NCI-H1105 (cell line): ENCODE results near the gene KIF6.
"Not testable (repeated sequence)": the region's sequence is repeated elsewhere in the genome, so short reads cannot be mapped to it uniquely, and the experiment has no call there.

Experiments
- DNase-seq: peaks from one replicate; lab custom pipeline; 2025; lab: John Stamatoyannopoulos, UW

KIF6 gene

DNA sequence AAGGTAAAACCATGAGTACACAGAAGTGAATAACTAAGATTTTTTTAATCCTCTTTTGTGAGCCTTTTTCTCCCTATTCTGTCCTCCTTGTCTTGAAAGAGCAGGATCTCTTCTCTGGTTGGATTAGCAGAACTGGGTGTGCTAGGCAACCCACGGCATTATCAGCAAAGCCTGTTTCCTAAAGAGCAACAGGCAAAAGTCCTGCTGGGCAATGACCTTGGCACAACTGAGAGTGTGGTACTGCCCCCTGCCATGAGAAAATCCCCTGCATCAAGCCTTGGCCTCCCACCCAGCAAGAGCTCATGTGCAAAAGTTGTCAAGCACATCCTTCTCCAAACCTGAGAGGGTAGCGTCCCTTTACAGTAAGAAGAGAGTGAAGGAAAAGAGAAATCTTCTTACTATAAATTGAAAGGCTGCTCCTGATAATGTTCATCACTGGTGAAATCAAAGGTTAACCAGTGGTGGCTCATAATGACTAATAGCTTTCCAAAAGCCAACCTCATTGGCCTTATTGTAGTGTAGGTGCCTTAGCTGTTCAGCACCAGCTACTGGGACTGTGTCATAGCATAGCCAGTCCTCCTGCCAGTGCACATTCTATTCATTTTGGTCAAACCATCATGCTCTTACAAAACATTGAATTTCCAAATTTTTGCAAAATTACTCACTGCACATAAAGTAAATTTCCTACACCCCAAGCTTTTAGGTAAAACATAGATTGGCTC is 17.1 kb downstream of the KIF6 start:
- DNase-seq: no peak

DNA sequence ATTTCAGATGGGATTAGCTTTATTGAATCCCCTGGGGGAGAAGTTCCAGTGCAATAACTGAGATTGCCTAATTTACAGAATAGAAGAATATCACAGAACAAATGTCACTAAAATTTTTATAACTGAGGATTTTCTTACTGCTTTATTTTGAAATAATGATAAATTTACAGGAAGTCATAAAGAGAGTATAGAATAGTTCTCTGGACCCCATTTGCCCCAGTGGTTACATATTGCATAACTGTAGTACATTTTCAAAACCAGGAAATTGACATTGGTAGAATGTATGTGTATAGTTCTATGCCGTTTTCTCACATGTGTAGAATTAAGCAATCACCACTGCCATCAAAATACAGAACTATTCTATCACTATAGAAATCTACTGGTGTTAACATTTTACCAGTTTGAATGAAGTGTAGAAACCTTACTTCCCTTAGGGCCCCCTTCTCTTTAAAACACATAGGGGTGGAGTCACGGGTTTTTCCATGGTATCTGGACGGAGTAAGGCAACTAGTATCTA is 18.3 kb downstream of the KIF6 start:
- no peak for DNase-seq

DNA sequence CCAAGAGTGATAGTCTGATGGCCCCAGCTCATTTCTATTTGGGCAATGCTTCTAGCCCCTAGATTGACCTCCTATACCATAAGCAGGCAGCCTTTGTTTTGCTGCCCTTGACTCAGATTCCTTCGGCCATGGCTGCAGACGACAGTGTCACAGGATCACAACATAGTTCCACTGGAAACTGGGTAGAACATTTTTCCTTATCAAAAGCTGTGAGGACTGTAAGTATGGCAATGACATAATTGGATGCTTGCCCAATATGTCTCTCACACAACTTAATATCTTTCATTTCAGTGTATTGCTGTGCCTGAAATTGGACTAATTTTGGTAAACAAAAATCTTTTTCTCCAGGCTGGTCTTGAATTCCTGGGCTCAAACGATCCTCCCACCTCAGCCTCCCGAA is 22.9 kb downstream of the KIF6 start:
- DNase-seq: no peak

DNA sequence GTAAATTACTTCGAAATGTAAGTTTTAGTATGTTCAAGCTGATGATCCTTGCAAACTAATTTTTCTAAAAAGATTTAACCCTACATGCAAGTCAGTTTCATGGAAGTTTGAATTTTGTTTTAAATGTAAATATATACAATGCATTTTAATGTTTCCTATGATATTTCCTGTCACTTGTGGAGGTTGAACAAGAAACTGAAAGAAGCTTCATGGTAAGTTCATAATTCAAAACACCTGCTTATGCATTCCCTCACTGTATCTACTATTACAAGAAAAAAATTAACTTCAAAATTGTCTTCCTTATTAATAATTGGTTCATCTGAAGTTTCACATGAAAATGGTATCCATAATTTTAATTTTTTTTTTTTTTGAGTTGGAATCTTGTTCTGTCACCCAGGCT is 24.8 kb downstream of the KIF6 start:
- no peak for DNase-seq

DNA sequence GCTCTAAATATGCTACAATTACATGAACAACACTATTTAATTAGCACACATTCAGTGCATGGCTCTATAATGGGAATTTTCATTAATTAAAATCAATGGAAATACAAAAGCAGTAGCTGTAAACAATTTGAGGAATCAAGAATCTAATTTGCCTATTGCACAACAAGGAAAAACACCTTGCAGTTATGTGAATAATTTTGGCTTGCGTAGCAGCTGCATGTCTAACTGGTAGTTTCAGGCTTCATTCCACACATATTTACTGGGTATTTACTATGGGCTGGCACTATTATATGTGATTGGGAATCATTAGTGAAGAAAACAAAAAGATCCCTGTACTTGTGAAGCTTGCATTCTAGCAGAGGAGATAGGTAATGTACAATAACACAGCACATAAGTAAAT is 26.4 kb downstream of the KIF6 start:
- DNase-seq: no peak

DNA sequence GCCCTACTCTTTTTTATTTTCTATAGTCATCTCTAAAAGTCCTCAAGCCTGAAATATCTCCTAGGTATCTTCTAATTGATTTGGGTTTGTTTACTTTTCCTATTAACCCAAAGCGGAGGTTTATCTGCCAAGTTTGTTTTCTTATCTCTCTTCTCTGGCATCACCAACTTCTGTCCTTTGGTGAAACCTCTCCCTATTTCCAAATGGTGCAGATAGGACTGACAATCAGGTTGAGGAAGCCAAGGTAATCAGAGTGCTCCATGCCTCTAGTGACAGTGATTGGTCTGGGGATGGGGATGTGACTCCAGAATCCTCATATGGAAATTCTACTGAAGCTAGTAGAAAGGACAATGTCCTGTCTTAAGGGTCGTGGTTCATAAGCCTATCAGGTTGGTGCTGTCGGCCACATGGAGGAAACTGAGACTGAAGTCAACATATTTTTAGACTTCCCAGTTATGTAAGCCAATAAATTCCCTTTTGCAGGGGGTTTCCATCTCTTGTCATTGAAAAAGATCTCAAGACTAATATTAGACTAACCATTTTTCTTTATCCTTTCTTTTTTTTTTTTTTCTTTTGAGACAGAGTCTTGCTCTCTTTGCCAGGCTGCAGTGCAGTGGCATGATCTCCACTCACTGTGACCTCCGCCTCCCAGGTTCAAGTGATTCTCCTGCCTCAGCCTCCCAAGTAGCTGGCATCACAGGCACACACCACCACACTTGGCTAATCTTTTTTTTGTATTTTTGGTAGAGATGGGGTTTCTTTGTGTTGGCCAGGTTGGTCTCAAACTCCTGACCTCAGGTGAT is 28.0 kb downstream of the KIF6 start:
- DNase-seq: no peak

DNA sequence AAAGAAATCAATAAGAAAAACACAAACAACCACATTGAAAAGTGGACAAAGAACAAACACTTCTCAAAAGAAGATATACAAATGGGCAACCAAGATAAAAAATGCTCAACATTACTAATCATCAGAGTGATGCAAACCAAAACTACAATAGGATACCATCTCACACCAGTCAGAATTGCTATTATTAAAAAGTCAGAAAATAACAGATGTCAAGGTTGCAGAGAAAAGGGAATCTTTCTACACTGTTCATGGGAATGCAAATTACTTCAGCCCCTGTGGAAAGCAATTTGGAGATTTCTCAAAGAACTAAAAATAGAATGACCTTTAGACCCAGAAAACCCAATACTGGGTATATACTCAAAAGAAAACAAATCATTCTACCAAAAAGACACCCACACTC is 29.8 kb downstream of the KIF6 start:
- no peak for DNase-seq

DNA sequence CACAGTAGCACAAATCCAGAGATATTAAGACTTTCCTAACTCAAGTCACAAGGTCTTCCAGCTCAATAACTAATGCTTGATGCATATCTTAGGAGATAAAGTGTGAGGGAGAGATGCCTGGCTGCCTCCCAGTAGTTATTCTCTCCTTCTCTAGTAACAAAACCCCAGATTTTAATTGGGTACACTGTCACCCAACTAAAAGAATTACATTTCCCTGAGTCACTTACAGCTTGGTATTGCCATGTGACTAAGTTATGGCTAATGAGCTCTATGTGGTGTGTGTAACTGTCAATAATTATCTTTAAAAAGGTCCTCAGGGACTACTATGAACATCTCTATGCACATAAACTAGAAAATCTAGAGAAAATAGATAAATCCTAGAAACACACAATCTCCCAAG is 32.0 kb downstream of the KIF6 start:
- DNase-seq: no peak

DNA sequence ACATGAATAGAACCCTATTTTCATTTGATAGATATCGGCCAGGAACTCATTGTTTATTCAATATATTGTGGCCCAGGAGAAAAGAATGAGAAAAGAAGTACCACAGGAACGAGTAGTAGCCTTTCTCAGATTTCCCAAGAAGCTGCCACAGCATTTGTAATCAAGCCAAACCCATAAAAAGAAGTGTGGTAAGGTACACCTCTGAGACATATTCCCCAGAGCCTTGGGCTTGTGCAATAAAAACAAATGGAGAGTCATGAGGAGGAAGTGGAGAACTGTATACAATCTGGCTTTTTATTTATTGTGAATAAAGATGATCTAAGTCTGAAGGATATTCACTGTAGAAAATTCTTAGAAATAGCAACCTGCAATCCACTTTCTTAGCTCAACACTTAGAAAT is 36.7 kb downstream of the KIF6 start:
- no peak for DNase-seq

DNA sequence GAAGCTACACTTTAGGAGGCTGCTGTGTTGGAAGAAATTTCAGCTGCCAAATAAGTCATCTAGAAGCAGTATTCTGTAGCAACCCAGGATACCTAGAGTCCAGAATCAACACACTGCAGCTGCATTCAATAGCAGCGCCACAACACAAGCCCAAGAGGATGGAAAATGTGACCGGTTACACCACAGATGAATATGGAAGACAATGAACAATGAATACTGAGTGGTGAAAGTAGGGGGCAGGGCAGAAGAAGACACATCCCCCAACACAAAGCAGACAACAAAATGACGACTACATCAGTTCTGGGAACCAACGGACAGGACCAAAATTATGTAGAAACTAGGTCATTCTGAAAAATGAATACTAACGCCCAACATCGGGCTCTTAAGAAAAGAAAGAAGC is 38.2 kb downstream of the KIF6 start:
- DNase-seq: no peak

DNA sequence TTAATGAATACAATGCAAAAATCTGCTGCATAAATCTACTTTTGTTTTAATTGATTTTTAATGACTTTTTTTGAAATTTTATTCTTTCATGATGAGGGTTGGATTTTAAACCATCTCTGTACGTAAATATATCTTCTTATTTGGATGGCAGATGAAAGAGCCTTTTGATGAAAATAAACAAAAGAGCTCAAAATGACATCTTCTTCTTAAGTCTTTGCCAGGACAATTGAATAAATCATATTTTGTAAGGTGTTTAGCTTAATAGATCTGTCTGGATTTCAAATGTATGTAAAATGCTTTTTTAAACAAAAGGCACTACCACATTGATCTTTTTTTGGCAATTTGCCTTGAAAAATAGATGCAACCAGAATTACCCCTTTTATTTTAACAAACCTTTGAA is 39.3 kb downstream of the KIF6 start:
- no peak for DNase-seq

DNA sequence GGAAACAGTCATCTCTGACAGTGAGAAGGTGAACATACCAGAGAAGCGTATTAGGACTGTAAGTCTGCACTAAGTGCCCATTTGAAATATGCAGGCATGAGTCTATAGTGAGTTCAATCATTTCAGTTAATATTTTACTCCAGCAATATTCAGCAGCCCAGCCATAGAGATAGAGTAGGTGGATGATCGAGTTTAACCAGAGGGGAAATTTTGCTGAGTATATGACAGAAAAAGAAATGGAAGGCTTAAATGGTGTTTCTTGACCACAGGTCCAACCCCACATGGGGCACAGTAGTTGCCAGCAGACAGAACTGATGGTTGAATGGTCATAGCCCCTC is 39.8 kb downstream of the KIF6 start:
- DNase-seq: no peak

DNA sequence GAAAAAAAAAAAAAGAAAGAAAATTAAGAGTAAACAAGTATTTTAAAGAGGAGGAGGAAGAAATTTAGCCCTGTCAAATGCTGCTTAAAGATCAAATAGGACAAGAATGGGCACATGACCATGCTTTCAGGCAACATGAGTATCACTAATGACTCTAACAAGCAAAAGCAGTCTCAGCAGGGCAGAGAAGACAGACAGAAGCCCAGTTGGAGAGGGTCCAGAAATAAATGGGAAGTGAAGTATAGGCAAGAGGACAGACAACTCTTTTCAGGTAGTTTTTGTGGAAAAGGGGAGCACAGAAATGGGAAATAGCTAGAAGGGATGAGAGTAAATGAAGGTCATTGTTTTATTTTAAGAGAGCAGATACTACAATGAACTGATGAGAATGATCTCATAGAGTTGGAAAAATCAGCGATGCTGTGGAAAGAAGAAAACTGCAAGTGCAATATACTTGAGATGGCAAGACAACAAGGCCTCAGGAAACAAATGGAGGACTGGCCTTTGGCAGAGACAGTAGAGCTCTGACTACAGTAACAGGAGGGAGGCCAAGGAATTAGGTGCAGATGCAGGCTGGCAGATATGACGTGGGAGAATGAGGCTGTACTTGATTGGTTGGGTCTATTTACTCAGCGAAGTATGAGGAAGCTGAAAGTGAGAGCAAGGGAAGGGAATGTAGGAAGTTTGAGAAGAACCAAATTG is 40.3 kb downstream of the KIF6 start:
- DNase-seq: no peak

DNA sequence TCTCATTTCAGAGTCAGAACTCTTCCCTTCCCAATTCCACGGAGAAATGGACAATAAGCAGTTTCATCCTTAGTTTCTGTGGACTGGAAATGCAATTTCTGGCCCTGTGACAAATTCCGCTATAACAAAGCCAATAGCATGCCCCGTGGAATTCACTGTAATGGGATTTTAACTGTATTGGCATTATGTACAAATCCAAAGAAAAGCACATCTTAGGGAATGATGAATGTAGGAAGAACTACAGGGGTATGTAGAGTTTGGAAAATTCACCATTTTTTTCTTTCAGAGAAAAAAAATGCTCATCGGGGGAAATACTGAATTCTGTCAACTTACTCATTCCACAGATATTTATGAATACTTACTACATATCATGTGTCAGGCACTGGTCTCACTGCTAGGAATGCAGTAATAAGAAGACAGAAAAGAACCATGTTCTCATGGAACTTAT is 43.5 kb downstream of the KIF6 start:
- DNase-seq: no peak

DNA sequence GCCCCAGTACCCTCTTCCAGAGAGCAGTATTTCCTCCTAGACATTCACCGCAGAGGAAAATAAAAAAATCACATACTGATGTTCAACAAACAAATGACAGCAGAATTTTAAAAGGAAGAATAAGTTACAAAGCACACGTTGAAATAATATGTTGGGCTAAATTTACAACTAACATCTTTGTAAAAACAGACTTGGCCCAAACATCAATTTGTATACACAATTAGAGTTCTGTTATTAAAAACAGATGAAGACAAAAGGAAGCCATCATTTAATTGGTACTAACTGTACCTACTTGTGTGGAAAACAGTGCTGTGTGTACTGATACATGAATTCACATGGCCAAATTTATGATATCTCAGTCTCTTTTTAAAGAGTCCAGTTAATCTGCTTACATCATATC is 46.3 kb downstream of the KIF6 start:
- no peak for DNase-seq

DNA sequence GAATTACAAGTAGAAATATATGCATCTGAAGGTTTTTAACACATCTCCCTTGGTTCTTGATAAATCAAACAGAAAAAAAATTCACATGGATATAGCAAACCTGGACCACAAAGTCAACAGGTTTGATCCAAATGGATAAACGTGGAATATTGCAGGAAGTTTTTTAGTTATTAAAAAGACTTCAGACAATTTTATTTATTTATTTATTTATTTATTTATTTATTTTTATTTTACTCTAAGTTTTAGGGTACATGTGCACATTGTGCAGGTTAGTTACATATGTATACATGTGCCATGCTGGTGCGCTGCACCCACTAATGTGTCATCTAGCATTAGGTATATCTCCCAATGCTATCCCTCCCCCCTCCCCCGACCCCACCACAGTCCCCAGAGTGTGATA is 47.9 kb downstream of the KIF6 start:
- not testable (repeated sequence) for DNase-seq

DNA sequence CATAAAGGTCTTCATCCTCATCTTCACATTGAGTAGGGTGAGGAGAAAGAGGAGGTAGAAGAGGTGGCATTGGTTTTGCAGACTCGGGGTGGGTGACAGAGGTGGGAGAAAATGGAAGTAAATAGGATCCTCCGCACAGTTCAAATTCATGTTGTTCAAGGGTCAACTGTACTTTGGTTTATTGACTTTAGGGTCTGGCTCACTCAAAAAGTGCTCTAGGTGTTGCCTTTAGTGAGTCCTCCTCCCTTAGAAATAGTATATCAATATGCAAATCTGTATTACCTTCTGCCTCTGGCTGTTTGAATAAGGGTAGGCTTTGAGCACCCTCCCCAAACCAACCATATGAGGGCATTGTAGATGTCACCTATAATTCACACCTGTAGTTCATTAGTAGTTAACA is 54.7 kb downstream of the KIF6 start:
- DNase-seq: no peak

DNA sequence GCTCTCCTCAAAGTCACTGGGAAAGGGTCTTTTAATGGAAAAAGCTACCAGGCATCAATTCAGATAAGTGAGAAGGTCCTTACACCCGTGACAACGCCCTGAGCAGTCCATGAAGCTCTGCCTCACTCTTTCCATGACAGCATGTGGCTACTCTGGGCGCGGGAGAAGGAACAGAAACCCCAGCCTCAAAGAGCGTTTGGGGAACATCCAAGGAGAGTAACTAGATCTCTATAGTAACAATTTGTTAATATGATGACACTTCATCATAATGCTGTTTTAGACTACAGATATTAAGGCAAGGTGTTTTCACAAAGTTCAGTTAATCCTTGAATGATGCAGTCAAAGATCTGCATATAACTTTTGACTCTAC is 55.2 kb downstream of the KIF6 start:
- DNase-seq: no peak

DNA sequence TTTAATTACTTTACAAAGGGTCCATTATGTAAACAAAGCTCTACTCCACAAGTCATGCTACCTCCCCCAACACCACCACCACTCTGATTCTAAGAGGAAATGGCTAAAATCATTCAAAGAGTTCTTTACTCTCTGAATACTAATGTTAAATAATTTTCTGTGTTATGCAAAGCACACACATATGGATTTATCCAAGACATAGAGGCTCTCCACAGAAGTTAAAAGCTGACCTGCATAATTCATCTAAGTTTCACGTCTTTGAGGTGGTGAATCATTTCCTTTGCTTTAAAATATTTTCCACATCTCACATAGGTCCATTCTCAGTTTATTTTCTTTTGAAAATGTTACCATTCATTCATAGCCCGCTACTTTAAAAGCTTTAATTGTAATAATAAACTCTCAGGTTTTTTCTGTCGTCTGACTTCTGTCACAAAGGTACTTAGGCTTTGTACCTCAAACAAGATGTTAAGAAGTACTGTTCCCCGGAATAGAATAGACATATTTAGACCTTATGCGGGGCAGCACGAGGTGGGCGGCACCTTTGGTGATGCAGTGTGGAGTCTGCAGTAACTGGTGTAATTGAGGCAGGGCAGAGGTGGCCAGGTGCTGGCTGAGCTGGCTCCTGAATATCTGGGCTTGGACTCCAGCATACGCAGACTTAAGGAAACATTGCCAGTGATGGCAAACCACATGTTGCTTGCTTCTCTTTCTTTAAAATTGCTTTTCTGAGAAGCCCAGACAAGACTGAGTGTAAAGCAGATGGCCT is 55.8 kb downstream of the KIF6 start:
- no peak for DNase-seq

DNA sequence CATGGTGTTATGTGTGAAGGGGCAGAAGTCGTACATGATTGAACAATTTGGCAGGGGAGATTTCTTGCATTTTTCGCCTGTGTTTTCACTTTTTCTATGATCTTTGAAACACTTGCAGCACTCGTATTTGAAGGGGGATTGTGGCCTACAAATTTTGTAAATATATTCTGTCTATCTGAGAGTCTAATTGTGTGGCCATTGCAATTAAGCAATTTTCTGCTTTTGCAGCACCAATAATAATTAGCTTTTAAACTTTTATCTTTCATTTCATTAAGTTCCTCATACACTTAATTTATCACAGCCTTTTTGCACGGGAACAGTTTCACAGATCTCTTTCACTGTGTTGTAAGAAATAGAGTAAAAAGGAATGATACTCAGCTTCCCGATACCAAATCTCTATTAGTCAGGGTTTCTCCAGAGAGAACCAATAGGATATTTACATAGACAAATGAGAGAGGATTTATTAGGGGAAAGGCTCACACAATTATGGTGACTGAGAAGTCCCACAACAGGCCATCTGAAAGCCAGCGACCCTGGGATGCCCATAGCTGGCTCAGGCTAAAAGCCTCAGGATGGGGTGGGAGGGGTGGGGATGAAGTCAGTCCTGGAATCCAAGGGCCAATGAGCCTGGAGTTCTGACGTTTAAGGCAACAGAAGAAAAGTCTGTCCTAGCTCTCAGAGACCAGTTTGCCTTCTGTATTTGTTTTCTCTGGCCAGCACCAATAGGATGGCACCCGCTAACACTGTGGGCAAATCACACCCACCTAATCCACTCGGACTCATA is 58.3 kb downstream of the KIF6 start:
- DNase-seq: no peak

DNA sequence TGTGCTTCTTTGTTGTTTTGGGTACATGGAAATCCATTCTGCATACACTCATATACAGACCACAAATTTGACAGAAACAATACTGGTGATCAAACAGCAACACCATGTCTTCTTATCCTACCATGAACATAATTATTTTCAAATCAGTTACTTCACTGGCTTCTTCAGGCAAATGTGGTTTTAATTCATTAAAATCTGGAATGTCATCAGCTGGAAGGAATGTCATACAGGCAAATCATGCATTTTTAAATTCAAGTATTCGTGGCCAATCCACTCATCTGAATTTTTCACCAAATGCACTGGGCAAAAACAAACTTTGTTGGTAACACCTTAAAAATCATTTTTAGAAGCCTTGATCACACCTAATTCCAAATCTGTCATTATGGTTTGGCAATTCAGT is 59.3 kb downstream of the KIF6 start:
- no peak for DNase-seq

DNA sequence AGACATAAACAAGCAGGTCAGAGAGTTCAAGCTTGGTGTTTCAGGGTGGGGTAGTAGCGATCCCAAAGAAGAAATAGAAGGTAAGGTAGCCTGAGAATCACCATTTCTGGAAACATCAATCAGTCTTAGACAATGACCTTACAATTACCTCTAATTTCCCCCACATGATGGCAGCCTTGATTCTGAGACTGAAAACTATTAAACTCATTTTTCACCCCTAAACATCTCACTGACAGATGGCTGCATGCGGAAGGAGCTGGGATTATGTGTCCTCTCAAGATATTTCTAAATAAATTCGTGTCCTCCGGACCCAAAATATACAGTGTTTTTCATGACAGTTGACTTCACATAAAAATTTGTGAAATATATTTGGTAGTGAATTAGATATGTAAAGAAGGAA is 61.0 kb downstream of the KIF6 start:
- DNase-seq: no peak
